Gastroesophageal sphincter (tissue), 4 donors: ENCODE results near the gene KLF13. TPM values are rescaled to one million over a fixed set of nuclear protein-coding genes. Genes with fewer than 3 reads are reported as not detected.

Experiments
- ATAC-seq: fragments of 150-250 bp; one replicate; pipeline ENCODE4 v1.9.1; 2016; ENCODE audit warnings: mild to moderate bottlenecking, moderate library complexity
- H3K27ac ChIP-seq, 4 donors: fragments of 200-600 bp; sonication (generic) in 3 of 4; 1 replicate in 3 of 4; 2 replicates in 1 of 4; pipeline ENCODE4 v1.5.1; 2016 to 2019
- H3K27me3 ChIP-seq: fragments of 200-600 bp; sonication (generic); one replicate; pipeline ENCODE4 v1.5.1; 2019
- H3K36me3 ChIP-seq, 2 donors: fragments of 200-600 bp; sonication (generic); one replicate each; pipeline ENCODE4 v1.5.1; 2019; ENCODE audit warnings: control low read depth in 1 of 2
- H3K4me1 ChIP-seq, 3 donors: fragments of 200-600 bp; sonication (generic); 1 replicate in 2 of 3; 2 replicates in 1 of 3; pipeline ENCODE4 v1.5.1; 2016 to 2019; ENCODE audit warnings: control low read depth in 2 of 3
- H3K4me3 ChIP-seq, 2 donors: fragments of 200-600 bp; sonication (generic); one replicate each; pipeline ENCODE4 v1.5.1; 2019; ENCODE audit warnings: mild to moderate bottlenecking in 1 of 2, moderate library complexity in 1 of 2
- H3K9me3 ChIP-seq, 3 donors: fragments of 200-600 bp; sonication (generic); one replicate each; pipeline ENCODE4 v1.5.1; 2017 to 2019; ENCODE audit warnings: control low read depth in 2 of 3
- CTCF ChIP-seq, 4 experiments: fragments of 200-600 bp in 2 of 4; fragments of 450-650 bp in 2 of 4; sonication (generic) in 1 of 4; IDR thresholded peaks; one replicate each; pipeline ENCODE4 v1.5.1; 2017 to 2019; ENCODE audit warnings: antibody characterized with exemption in 4 of 4, mild to moderate bottlenecking in 2 of 4, moderate library complexity in 2 of 4
- EP300 ChIP-seq: sonication (generic); formaldehyde crosslinking; IDR thresholded peaks from one replicate; pipeline ENCODE4 v1.6.1; 2017; ENCODE audit warnings: antibody characterized with exemption, mild to moderate bottlenecking
- POLR2A ChIP-seq, 2 donors: fragments of 450-650 bp; IDR thresholded peaks; one replicate each; pipeline ENCODE4 v1.6.1; 2017; ENCODE audit warnings: antibody characterized with exemption in 2 of 2, mild to moderate bottlenecking in 2 of 2, moderate library complexity in 1 of 2
- POLR2AphosphoS5 ChIP-seq: sonication (generic); formaldehyde crosslinking; IDR thresholded peaks from one replicate; pipeline ENCODE4 v1.6.1; 2017; ENCODE audit warnings: antibody characterized with exemption
- WGBS, 2 donors: methylation state at CpG; one replicate each; pipeline ENCODE4 v1.1.5; 2018; ENCODE audit warnings: low coverage in 1 of 2; 5-methylcytosine and 5-hydroxymethylcytosine counted together
- total RNA-seq, 4 donors: library from RNA; depleted of rRNA; stranded (reverse); fragments of >200 nt; gene quantifications; one replicate each; pipeline ENCODE4 v1.1.0, GENCODE V29; 2016

The KLF13 gene
- total RNA-seq, result 100 to 1,000 TPM in 1 of 4 donors, 10 to 100 TPM in 3; 49.7 to 106 (median 76.1) TPM

DNA sequence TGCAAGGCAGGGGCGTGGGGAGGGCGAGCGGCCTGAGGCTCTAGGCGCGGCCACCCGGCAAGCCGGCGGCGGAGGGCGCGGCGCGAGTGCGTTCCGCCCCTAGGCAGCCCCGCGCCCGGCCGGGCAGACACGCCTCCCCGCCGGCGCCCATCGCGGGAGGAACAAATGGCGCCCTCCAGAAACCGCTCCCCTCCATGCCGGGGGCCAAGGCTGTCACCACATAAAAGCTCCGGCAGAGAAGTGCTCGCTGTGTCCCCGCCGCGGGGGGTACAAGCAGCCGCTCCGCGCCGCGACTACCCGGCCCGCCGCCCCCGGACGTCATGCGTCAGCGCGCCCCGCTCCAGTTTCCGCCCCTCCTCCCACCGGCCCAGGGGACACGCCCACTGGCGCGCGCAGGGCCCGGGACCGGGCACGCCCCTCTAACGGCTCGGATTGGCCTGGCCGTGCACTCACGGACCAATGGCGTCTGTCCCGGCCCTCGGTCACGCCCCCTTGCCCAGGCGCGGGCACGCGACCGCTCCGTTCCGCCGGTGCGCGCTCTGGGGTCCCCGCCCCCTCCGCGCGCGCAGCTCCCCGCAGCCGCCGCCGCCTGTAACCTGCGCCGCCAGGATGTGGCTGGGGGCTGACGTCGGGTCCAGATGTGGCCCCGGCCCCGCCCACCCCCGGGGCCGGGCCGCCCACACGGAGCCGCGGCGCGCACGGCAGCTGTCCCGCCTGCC is at the start of gene KLF13:
TSS of gene KLF13 (plus strand) at position 680 of the 719 bp plus-strand sequence. CDS start 378 bp downstream, outside the sequence.
- WGBS, 2 donors, result no CpG with 5 or more reads among the region's 99 CpGs
- Histone ChIP-seq H3K9me3 (peaks cover 0 to 1% (median 0%) of the 10 kb centered on the region in 3 donors), H3K27me3 (no peaks in the 10 kb centered on the region), H3K36me3 (peaks cover 0 to 4% of the 10 kb centered on the region in 2 donors), H3K4me3 (peak within 1 kb of the TSS; percentile 85 to 94), H3K27ac (peak within 1 kb of the TSS; percentile 97 to 100 (median 100)), H3K4me1 (peaks cover 0 to 52% (median 19%) of the 10 kb centered on the region in 3 donors)
- TF ChIP-seq POLR2A (IDR thresholded peaks at IDR 0.05), result peak; percentile 94 to 95
- TF ChIP-seq EP300, result no peak
- peak in 2 of 4 experiments; percentile 13 to 15 for TF ChIP-seq CTCF (IDR thresholded peaks at IDR 0.05)
- TF ChIP-seq POLR2AphosphoS5, result peak; percentile 95
- ATAC-seq, result peak; percentile 92

- Histone ChIP-seq H3K4me1 (no peaks in the 10 kb centered on the region), H3K27ac (no peak overlapping the region), H3K9me3 (no peaks in the 10 kb centered on the region), H3K27me3 (no peaks in the 10 kb centered on the region), H3K4me3 (no peak overlapping the region), H3K36me3 (no peaks in the 10 kb centered on the region)
- ATAC-seq, result no peak
- TF ChIP-seq EP300 (no peak), CTCF (IDR thresholded peaks at IDR 0.05) (no peak), POLR2AphosphoS5 (no peak), POLR2A (IDR thresholded peaks at IDR 0.05) (no peak)
- WGBS, 2 donors, result 83 to 89% methylated on average over 1 of the region's 4 CpGs
Observed at GRCh38 chr15:31277335-31278060, 49.1 kb upstream of the KLF13 start.

- Histone ChIP-seq H3K27me3 (no peaks in the 10 kb centered on the region), H3K4me1 (no peaks in the 10 kb centered on the region), H3K9me3 (no peaks in the 10 kb centered on the region), H3K4me3 (no peak overlapping the region), H3K36me3 (no peaks in the 10 kb centered on the region), H3K27ac (no peak overlapping the region)
- TF ChIP-seq EP300 (no peak), CTCF (IDR thresholded peaks at IDR 0.05) (no peak), POLR2AphosphoS5 (no peak), POLR2A (IDR thresholded peaks at IDR 0.05) (no peak)
- ATAC-seq, result no peak
- 79 to 100% methylated on average over 1 to 4 of the region's 6 CpGs for WGBS, 2 donors
Observed at GRCh38 chr15:31278061-31278445, 48.6 kb upstream of the KLF13 start.

DNA sequence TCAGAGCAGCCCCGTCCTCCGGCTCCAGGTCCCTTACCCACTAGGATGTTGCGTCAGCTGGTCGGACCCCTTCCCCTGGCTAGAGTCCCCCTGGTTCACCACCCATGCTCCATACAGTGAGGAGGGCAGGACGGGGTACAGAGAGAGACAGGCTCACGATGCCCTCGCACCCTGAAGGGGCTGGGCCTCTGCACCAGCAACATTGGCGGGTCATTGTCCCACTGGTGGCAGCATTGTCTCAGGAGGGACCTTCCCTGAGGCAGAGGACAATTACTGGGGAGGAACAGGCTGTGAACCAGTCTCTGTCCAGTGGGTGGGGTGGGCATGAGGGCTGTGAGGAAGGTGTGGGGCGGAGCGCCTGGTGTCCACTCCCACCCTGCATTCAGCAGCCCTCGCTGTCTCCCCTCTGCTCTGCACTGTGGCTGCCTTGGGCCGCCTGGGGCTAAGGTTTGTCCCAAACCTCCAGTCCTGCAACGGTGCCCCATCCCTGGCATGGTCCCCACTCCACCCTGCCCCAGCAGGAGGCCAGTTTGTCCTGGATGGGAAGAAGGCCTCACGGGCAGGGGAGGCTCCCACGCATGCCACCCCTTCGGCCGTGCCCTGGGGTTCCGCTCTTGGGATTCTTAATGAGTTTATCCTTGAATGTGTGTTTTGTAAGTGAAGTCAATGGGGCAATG is 48.0 kb upstream of the KLF13 start:
- H3K9me3 ChIP-seq, result no peaks in the 10 kb centered on the region
- no peak overlapping the region for H3K27ac ChIP-seq
- no CpG with 5 or more reads among the region's 18 CpGs for WGBS, 2 donors

More for the DNA sequence above, 48.0 kb upstream of the KLF13 start:
- H3K36me3 ChIP-seq, result no peaks in the 10 kb centered on the region
- no peaks in the 10 kb centered on the region for H3K27me3 ChIP-seq
- no peak overlapping the region for H3K4me3 ChIP-seq
- TF ChIP-seq EP300 (no peak), POLR2A (IDR thresholded peaks at IDR 0.05) (no peak), POLR2AphosphoS5 (no peak), CTCF (IDR thresholded peaks at IDR 0.05) (no peak)
- ATAC-seq, result no peak
- H3K4me1 ChIP-seq, result no peaks in the 10 kb centered on the region
